HCT116 (cell line): ENCODE results near the gene UCN3. TPM values are rescaled to one million over a fixed set of nuclear protein-coding genes. Genes with fewer than 3 reads are reported as not detected.

Experiments used
- ATAC-seq: fragments of 200-7000 bp; cut with Tn5 transposase; 2 replicates; pipeline ENCODE4 v1.9.1; 2020; ENCODE audit warnings: mild to moderate bottlenecking, moderate library complexity
- BruUV-seq: library from RNA; stranded (reverse); fragments of 400-500 nt; replicated peaks from 2 replicates; lab custom pipeline; 2021; lab: Mats Ljungman, UMichigan
- CTCF ChIA-PET: fragments of 300-600 bp; sonication (Branson Sonifier 250); formaldehyde crosslinking; loops from one replicate; lab custom pipeline; 2021; ENCODE audit warnings: antibody characterized with exemption; lab: Charles Lee
- POLR2A ChIA-PET: fragments of 300-600, 350-600 bp; sonication (Branson Sonifier 250); formaldehyde crosslinking; loops from one replicate; lab custom pipeline; 2021; ENCODE audit warnings: antibody characterized with exemption; lab: Charles Lee
- RAD21 ChIA-PET, 2 experiments: fragments of 300-600 bp; sonication (Branson Sonifier 250); formaldehyde crosslinking; loops; one replicate each; lab custom pipeline; 2023; ENCODE audit warnings: low total read pairs in 2 of 2; ENCODE audit not compliant: uncharacterized antibody in 2 of 2, unreplicated experiment in 2 of 2, low non-redundant PET in 1 of 2; lab: Charles Lee
- DNase-seq: peaks from one replicate; pipeline ENCODE4 v3.0.0-alpha.2; 2010; ENCODE audit warnings: low read depth, low spot score
- H2AFZ ChIP-seq: fragments of 200-600 bp; shearing (Covaris generic), sonication (generic); 2 replicates; pipeline ENCODE4 v1.6.1; 2017; ENCODE audit warnings: low read depth, mixed run types, mixed read lengths, antibody characterized with exemption, low read length; ENCODE audit not compliant: poor library complexity, severe bottlenecking
- H3K27ac ChIP-seq: 2 replicates; pipeline ENCODE4 v1.5.1; 2012; ENCODE audit warnings: low read depth, low read length
- H3K27me3 ChIP-seq: fragments of 200-600 bp; sonication (generic); 2 replicates; pipeline ENCODE4 v1.6.1; 2016; ENCODE audit warnings: mixed run types, low read length, mixed read lengths; ENCODE audit not compliant: insufficient read depth
- H3K36me3 ChIP-seq, 2 experiments: fragments of 200-500 bp in 1 of 2; fragments of 200-600 bp in 1 of 2; sonication (Bioruptor generic) in 1 of 2; sonication (generic) in 1 of 2; 2 replicates each; pipeline versions ENCODE4 v1.5.1 to v1.6.1; 2014 to 2016; ENCODE audit warnings: low read length in 2 of 2, inconsistent platforms in 1 of 2, mixed read lengths in 1 of 2, mixed run types in 1 of 2; ENCODE audit not compliant: insufficient read depth in 2 of 2, control insufficient read depth in 1 of 2
- H3K4me1 ChIP-seq, 2 experiments: fragments of 200-600 bp in 1 of 2; sonication (generic) in 1 of 2; 2 replicates each; pipeline versions ENCODE4 v1.5.1 to v1.6.1; 2012 to 2017; ENCODE audit warnings: low read length in 2 of 2, inconsistent platforms in 1 of 2, mild to moderate bottlenecking in 1 of 2, mixed read lengths in 1 of 2, mixed run types in 1 of 2, moderate library complexity in 1 of 2; ENCODE audit not compliant: insufficient read depth in 2 of 2, control insufficient read depth in 1 of 2
- H3K4me2 ChIP-seq: fragments of 200-600 bp; sonication (generic); 2 replicates; pipeline ENCODE4 v1.6.1; 2017; ENCODE audit warnings: mixed run types, low read length, mixed read lengths
- H3K4me3 ChIP-seq, 2 experiments: fragments of 200-600 bp in 1 of 2; sonication (generic) in 1 of 2; replicated peaks in 1 of 2; 2 replicates each; pipeline ENCODE4 v1.5.1; 2011 to 2016; ENCODE audit warnings: low read length in 2 of 2, control low read depth in 1 of 2, low read depth in 1 of 2, mild to moderate bottlenecking in 1 of 2, mixed read lengths in 1 of 2, mixed run types in 1 of 2
- H3K79me2 ChIP-seq: fragments of 200-600 bp; sonication (generic); 2 replicates; pipeline ENCODE4 v1.6.1; 2017; ENCODE audit warnings: mild to moderate bottlenecking, mixed run types, low read length, moderate library complexity, mixed read lengths; ENCODE audit not compliant: insufficient read depth
- H3K9ac ChIP-seq: fragments of 200-600 bp; sonication (generic); 2 replicates; pipeline ENCODE4 v1.6.1; 2016; ENCODE audit warnings: low read length, mixed read lengths
- H3K9me2 ChIP-seq: fragments of 200-600 bp; sonication (generic), shearing (Covaris generic); 2 replicates; pipeline ENCODE4 v1.6.1; 2017; ENCODE audit warnings: mixed run types, mild to moderate bottlenecking, moderate library complexity; ENCODE audit not compliant: insufficient read depth
- H3K9me3 ChIP-seq, 2 experiments: fragments of 200-500 bp in 1 of 2; fragments of 200-600 bp in 1 of 2; sonication (Bioruptor generic) in 1 of 2; sonication (generic) in 1 of 2; 2 replicates each; pipeline ENCODE4 v1.6.1; 2014 to 2017; ENCODE audit warnings: low read length in 2 of 2, mixed read lengths in 2 of 2, inconsistent platforms in 1 of 2, low read depth in 1 of 2, mild to moderate bottlenecking in 1 of 2, mixed run types in 1 of 2, moderate library complexity in 1 of 2; ENCODE audit not compliant: control insufficient read depth in 1 of 2, insufficient read depth in 1 of 2
- H4K20me1 ChIP-seq: fragments of 200-600 bp; sonication (generic), shearing (Covaris generic); 2 replicates; pipeline ENCODE4 v1.6.1; 2017; ENCODE audit warnings: mixed run types, mild to moderate bottlenecking, moderate library complexity; ENCODE audit not compliant: insufficient read depth
- CEBPB ChIP-seq: IDR thresholded peaks from 2 replicates; pipeline ENCODE4 v1.6.1; 2012; ENCODE audit warnings: low read depth
- EGR1 ChIP-seq: IDR thresholded peaks from 2 replicates; pipeline ENCODE4 v1.6.1; 2012; ENCODE audit warnings: low read depth
- FOSL1 ChIP-seq: IDR thresholded peaks from 2 replicates; pipeline ENCODE4 v1.6.1; 2012; ENCODE audit warnings: low read depth
- JUND ChIP-seq: IDR thresholded peaks from 2 replicates; pipeline ENCODE4 v1.6.1; 2012
- POLR2A ChIP-seq: IDR thresholded peaks from 2 replicates; pipeline ENCODE4 v1.7.0; 2011; ENCODE audit warnings: borderline replicate concordance; ENCODE audit not compliant: insufficient read depth, insufficient read length; ENCODE audit errors: extremely low read depth
- RAD21 ChIP-seq: IDR thresholded peaks from 2 replicates; pipeline ENCODE4 v1.6.1; 2012; ENCODE audit warnings: low read depth, mild to moderate bottlenecking
- SP1 ChIP-seq: IDR thresholded peaks from 2 replicates; pipeline ENCODE4 v1.6.1; 2012; ENCODE audit warnings: low read depth
- TCF7L2 ChIP-seq: IDR thresholded peaks from 2 replicates; pipeline ENCODE4 v1.7.0; 2011; ENCODE audit warnings: borderline replicate concordance, inconsistent platforms; ENCODE audit not compliant: insufficient read depth, insufficient read length; ENCODE audit errors: extremely low read depth
- ZFX ChIP-seq: fragments of 450-650 bp; IDR thresholded peaks from 2 replicates; pipeline ENCODE4 v1.6.1; 2017
- intact Hi-C: fragments of 100-400 bp; cut with micrococcal nuclease; formaldehyde crosslinking; loops from 2 replicates; pipeline ENCODE4 v1.10.0; 2022
- total RNA-seq: library from RNA; stranded (reverse); gene quantifications from one replicate; pipeline ENCODE4 v1.2.1, GENCODE V29; 2021; ENCODE audit not compliant: unreplicated experiment
- TF ChIP-seq, protein P1 (sequence below): IDR thresholded peaks from 2 replicates; pipeline ENCODE4 v1.6.1; 2012
- TF ChIP-seq, protein P2 (sequence below): IDR thresholded peaks from 2 replicates; pipeline ENCODE4 v1.6.1; 2011; ENCODE audit warnings: mild to moderate bottlenecking, low read length, moderate library complexity; ENCODE audit not compliant: insufficient replicate concordance; ENCODE audit errors: extremely low read depth
- TF ChIP-seq, protein P3 (sequence below): IDR thresholded peaks from 2 replicates; pipeline ENCODE4 v1.6.1; 2012; ENCODE audit warnings: low read depth

The UCN3 gene
- total RNA-seq, 1 experiment from 2014 or later: not detected

DNA sequence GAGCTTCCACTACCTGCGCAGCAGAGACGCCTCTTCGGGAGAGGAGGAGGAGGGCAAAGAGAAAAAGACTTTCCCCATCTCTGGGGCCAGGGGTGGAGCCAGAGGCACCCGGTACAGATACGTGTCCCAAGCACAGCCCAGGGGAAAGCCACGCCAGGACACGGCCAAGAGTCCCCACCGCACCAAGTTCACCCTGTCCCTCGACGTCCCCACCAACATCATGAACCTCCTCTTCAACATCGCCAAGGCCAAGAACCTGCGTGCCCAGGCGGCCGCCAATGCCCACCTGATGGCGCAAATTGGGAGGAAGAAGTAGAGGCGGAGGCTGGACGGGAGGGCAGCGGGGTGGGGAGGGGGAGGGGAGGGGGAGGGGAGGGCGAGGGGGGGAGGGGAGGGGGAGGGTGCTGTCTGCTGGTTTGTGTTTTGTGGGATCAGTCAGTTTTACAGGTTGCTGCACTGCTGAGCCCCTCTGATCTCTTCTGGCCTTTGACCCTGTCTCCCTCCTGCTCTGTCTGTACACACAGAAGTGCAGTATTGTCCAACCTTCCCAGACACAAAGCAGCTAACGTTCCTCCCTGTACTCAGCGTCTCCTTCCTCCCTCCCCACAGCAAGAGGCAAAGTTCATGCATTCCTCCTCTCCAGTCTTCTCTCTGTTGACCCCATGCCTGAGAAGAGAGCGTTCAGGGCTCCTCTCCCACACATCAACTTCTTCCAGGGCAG lies 9.3 kb downstream of the UCN3 start:
- ChIA-PET POLR2A (no interaction called here), RAD21 (no interaction called here), CTCF (no interaction called here)
- H3K36me3 ChIP-seq: no peaks in the 10 kb centered on the region
- no peak overlapping the region for H3K4me2 ChIP-seq
- BruUV-seq: no TSS peak
- no peak overlapping the region for H2AFZ ChIP-seq
- H3K4me3 ChIP-seq: no peak overlapping the region
- TF ChIP-seq TCF7L2 (no peak), SP1 (no peak), RAD21 (no peak), EGR1 (no peak), FOSL1 (no peak), ZFX (no peak), POLR2A (no peak), JUND (no peak), CEBPB (no peak)
- TF ChIP-seq, protein P1, sequence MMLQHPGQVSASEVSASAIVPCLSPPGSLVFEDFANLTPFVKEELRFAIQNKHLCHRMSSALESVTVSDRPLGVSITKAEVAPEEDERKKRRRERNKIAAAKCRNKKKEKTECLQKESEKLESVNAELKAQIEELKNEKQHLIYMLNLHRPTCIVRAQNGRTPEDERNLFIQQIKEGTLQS: no peak
- TF ChIP-seq, protein P2, sequence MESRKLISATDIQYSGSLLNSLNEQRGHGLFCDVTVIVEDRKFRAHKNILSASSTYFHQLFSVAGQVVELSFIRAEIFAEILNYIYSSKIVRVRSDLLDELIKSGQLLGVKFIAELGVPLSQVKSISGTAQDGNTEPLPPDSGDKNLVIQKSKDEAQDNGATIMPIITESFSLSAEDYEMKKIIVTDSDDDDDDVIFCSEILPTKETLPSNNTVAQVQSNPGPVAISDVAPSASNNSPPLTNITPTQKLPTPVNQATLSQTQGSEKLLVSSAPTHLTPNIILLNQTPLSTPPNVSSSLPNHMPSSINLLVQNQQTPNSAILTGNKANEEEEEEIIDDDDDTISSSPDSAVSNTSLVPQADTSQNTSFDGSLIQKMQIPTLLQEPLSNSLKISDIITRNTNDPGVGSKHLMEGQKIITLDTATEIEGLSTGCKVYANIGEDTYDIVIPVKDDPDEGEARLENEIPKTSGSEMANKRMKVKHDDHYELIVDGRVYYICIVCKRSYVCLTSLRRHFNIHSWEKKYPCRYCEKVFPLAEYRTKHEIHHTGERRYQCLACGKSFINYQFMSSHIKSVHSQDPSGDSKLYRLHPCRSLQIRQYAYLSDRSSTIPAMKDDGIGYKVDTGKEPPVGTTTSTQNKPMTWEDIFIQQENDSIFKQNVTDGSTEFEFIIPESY: no peak
- TF ChIP-seq, protein P3, sequence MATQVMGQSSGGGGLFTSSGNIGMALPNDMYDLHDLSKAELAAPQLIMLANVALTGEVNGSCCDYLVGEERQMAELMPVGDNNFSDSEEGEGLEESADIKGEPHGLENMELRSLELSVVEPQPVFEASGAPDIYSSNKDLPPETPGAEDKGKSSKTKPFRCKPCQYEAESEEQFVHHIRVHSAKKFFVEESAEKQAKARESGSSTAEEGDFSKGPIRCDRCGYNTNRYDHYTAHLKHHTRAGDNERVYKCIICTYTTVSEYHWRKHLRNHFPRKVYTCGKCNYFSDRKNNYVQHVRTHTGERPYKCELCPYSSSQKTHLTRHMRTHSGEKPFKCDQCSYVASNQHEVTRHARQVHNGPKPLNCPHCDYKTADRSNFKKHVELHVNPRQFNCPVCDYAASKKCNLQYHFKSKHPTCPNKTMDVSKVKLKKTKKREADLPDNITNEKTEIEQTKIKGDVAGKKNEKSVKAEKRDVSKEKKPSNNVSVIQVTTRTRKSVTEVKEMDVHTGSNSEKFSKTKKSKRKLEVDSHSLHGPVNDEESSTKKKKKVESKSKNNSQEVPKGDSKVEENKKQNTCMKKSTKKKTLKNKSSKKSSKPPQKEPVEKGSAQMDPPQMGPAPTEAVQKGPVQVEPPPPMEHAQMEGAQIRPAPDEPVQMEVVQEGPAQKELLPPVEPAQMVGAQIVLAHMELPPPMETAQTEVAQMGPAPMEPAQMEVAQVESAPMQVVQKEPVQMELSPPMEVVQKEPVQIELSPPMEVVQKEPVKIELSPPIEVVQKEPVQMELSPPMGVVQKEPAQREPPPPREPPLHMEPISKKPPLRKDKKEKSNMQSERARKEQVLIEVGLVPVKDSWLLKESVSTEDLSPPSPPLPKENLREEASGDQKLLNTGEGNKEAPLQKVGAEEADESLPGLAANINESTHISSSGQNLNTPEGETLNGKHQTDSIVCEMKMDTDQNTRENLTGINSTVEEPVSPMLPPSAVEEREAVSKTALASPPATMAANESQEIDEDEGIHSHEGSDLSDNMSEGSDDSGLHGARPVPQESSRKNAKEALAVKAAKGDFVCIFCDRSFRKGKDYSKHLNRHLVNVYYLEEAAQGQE: no peak
- no peaks in the 10 kb centered on the region for H3K9me2 ChIP-seq
- H3K9me3 ChIP-seq: peaks cover 0 to 8% of the 10 kb centered on the region in 2 experiments; a peak in 1 of 4 replicates
- H3K4me1 ChIP-seq: no peaks in the 10 kb centered on the region
- no peak overlapping the region for H3K9ac ChIP-seq
- H3K27ac ChIP-seq: no peak overlapping the region
- no peaks in the 10 kb centered on the region for H3K79me2 ChIP-seq
- intact Hi-C loops: no loop called here
- no peaks in the 10 kb centered on the region for H4K20me1 ChIP-seq
- DNase-seq (no peak), ATAC-seq (no peak)
- H3K27me3 ChIP-seq: no peaks in the 10 kb centered on the region; the same call in 1 of the 2 replicates
